IPS DF 6.9 (cell line): Measurements from ENCODE around the gene PNMA8C.
"Not testable (repeated sequence)": the region's sequence is repeated elsewhere in the genome, so short reads cannot be mapped to it uniquely, and the experiment has no call there.

Experiments
- DNase-seq: peaks from one replicate; pipeline ENCODE4 v3.0.0-alpha.2; 2013; ENCODE audit warnings: low read depth, low spot score
- H3K27ac ChIP-seq: one replicate; pipeline ENCODE4 v1.5.1; 2013; ENCODE audit warnings: low read length, control low read depth
- H3K27me3 ChIP-seq: 2 replicates; pipeline ENCODE4 v1.6.1; 2013; ENCODE audit warnings: mild to moderate bottlenecking, low read length; ENCODE audit not compliant: control insufficient read depth, insufficient read depth
- H3K36me3 ChIP-seq: 2 replicates; pipeline ENCODE4 v1.6.1; 2013; ENCODE audit warnings: low read length; ENCODE audit not compliant: control insufficient read depth, insufficient read depth
- H3K4me1 ChIP-seq: 2 replicates; pipeline ENCODE4 v1.6.1; 2013; ENCODE audit warnings: low read length; ENCODE audit not compliant: control insufficient read depth, insufficient read depth
- H3K4me3 ChIP-seq: 2 replicates; pipeline ENCODE4 v1.5.1; 2013; ENCODE audit warnings: mild to moderate bottlenecking, low read length
- H3K9me3 ChIP-seq: 2 replicates; pipeline ENCODE4 v1.6.1; 2013; ENCODE audit warnings: low read length, inconsistent platforms; ENCODE audit not compliant: control insufficient read depth, insufficient read depth
- WGBS: extraction: QIAGEN DNeasy Blood & Tissue Kit; methylation state at CpG from one replicate; pipeline ENCODE4 v1.1.7; 2013; ENCODE audit warnings: mixed read lengths, missing lambda C conversion rate; ENCODE audit not compliant: insufficient read length, insufficient coverage; 5-methylcytosine and 5-hydroxymethylcytosine counted together

Gene PNMA8C

GRCh38 chr19:46427518-46428045, 1.2 kb downstream of the PNMA8C start:
- WGBS: no CpG with 5 or more reads among the region's 17 CpGs
- Histone ChIP-seq H3K4me1 (no peaks in the 10 kb centered on the region), H3K36me3 (no peaks in the 10 kb centered on the region), H3K4me3 (no peak overlapping the region), H3K9me3 (no peaks in the 10 kb centered on the region), H3K27ac (no peak overlapping the region), H3K27me3 (no peaks in the 10 kb centered on the region; the same call in 1 of the 2 replicates)
- DNase-seq: no peak

GRCh38 chr19:46426506-46427162, 2.1 kb downstream of the PNMA8C start:
- Histone ChIP-seq H3K27ac (no peak overlapping the region), H3K27me3 (no peaks in the 10 kb centered on the region; the same call in 1 of the 2 replicates), H3K4me1 (no peaks in the 10 kb centered on the region), H3K9me3 (no peaks in the 10 kb centered on the region), H3K4me3 (peak overlapping the region; percentile 77; the same call in 1 of the 2 replicates), H3K36me3 (no peaks in the 10 kb centered on the region)
- no peak for DNase-seq
- WGBS: 100% methylated on average over 3 of the region's 32 CpGs

GRCh38 chr19:46426035-46426505, 2.7 kb downstream of the PNMA8C start:
- Histone ChIP-seq H3K27ac (no peak overlapping the region), H3K9me3 (no peaks in the 10 kb centered on the region), H3K27me3 (no peaks in the 10 kb centered on the region; the same call in 1 of the 2 replicates), H3K4me1 (no peaks in the 10 kb centered on the region), H3K36me3 (no peaks in the 10 kb centered on the region), H3K4me3 (peak overlapping the region; percentile 77; the same call in 1 of the 2 replicates)
- WGBS: no CpG with 5 or more reads among the region's 10 CpGs
- no peak for DNase-seq

GRCh38 chr19:46423188-46423587, 5.5 kb downstream of the PNMA8C start:
- no peaks in the 10 kb centered on the region for H3K9me3 ChIP-seq
- DNase-seq: no peak
- H3K4me1 ChIP-seq: no peaks in the 10 kb centered on the region
- H3K27me3 ChIP-seq: no peaks in the 10 kb centered on the region; the same call in 1 of the 2 replicates
- H3K36me3 ChIP-seq: no peaks in the 10 kb centered on the region
- H3K4me3 ChIP-seq: no peak overlapping the region
- no peak overlapping the region for H3K27ac ChIP-seq
- no CpG with 5 or more reads among the region's 5 CpGs for WGBS

- no peak for DNase-seq
- no CpG with 5 or more reads among the region's 2 CpGs for WGBS
- Histone ChIP-seq H3K4me3 (no peak overlapping the region), H3K4me1 (no peaks in the 10 kb centered on the region), H3K27ac (no peak overlapping the region), H3K9me3 (no peaks in the 10 kb centered on the region), H3K27me3 (no peaks in the 10 kb centered on the region), H3K36me3 (no peaks in the 10 kb centered on the region)
Observed at GRCh38 chr19:46422344-46422743, 6.4 kb downstream of the PNMA8C start.

- H3K27ac ChIP-seq: no peak overlapping the region
- no peaks in the 10 kb centered on the region for H3K27me3 ChIP-seq
- H3K4me1 ChIP-seq: no peaks in the 10 kb centered on the region
- no CpG with 5 or more reads among the region's 7 CpGs for WGBS
- no peak overlapping the region for H3K4me3 ChIP-seq
- no peaks in the 10 kb centered on the region for H3K36me3 ChIP-seq
- H3K9me3 ChIP-seq: no peaks in the 10 kb centered on the region
- no peak for DNase-seq
Observed at GRCh38 chr19:46420056-46420455, 8.7 kb downstream of the PNMA8C start.

- not testable (repeated sequence) for H3K4me1 ChIP-seq, H3K9me3 ChIP-seq, DNase-seq, H3K27me3 ChIP-seq, H3K36me3 ChIP-seq, H3K27ac ChIP-seq
- peak overlapping the region; percentile 10; the same call in 1 of the 2 replicates for H3K4me3 ChIP-seq
- WGBS: no CpG with 5 or more reads among the region's 53 CpGs
Observed at GRCh38 chr19:46415804-46416709, 12.7 kb downstream of the PNMA8C start.

GRCh38 chr19:46414899-46415298, 13.8 kb downstream of the PNMA8C start:
- not testable (repeated sequence) for DNase-seq, H3K27ac ChIP-seq, H3K27me3 ChIP-seq, H3K4me3 ChIP-seq, H3K36me3 ChIP-seq, H3K9me3 ChIP-seq, H3K4me1 ChIP-seq
- WGBS: no CpG with 5 or more reads among the region's 22 CpGs

GRCh38 chr19:46413262-46414031, 15.3 kb downstream of the PNMA8C start, which contains the start of gene CCDC8:
Gene CCDC8, minus strand, starts transcription at chr19:46413564. Its CDS starts 754 bp downstream, at chr19:46412810.
- Histone ChIP-seq H3K27ac (no peak within 1 kb of the TSS), H3K36me3 (no peaks in the 10 kb centered on the region), H3K9me3 (no peaks in the 10 kb centered on the region), H3K27me3 (no peaks in the 10 kb centered on the region), H3K4me1 (peaks cover 4% of the 10 kb centered on the region; the same call in 1 of the 2 replicates), H3K4me3 (peak within 1 kb of the TSS; percentile 65; the same call in 1 of the 2 replicates)
- no CpG with 5 or more reads among the region's 46 CpGs for WGBS
- DNase-seq: peak; percentile 82
